Measurements from ENCODE around the gene CHD9NB.

DNA sequence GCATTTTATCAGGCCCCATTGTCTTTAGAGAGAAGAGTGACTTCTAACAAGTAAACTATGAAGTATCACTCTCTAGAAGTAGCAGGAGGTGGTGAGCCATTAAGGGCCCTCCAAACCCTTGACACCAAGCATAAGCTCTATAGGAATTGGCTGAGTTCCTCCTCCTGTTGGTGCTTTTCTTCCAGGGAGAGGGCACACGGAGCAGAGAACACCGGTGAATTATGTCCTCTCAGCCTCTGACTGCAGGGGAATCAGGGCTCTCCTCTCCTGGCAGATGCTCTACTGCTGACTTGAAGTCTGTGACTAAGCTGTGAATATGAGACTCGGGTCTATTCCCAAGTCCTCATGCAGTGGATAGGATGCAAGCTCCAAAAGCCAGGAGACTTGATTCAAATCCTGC is 34.4 kb upstream of the CHD9NB start:
- TF ChIP-seq, protein P1, sequence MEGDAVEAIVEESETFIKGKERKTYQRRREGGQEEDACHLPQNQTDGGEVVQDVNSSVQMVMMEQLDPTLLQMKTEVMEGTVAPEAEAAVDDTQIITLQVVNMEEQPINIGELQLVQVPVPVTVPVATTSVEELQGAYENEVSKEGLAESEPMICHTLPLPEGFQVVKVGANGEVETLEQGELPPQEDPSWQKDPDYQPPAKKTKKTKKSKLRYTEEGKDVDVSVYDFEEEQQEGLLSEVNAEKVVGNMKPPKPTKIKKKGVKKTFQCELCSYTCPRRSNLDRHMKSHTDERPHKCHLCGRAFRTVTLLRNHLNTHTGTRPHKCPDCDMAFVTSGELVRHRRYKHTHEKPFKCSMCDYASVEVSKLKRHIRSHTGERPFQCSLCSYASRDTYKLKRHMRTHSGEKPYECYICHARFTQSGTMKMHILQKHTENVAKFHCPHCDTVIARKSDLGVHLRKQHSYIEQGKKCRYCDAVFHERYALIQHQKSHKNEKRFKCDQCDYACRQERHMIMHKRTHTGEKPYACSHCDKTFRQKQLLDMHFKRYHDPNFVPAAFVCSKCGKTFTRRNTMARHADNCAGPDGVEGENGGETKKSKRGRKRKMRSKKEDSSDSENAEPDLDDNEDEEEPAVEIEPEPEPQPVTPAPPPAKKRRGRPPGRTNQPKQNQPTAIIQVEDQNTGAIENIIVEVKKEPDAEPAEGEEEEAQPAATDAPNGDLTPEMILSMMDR (IDR thresholded peaks at IDR 0.05): no peak
- TF ChIP-seq POLR2A (IDR thresholded peaks at IDR 0.05): no peak

Data from body of pancreas (tissue), 4 donors.